GM19372 (cell line): ENCODE data around the gene USP38.
"Not testable (repeated sequence)": the region's sequence is repeated elsewhere in the genome, so short reads cannot be mapped to it uniquely, and the experiment has no call there.

Source experiments
- ATAC-seq: cut with Tn5 transposase; IDR thresholded peaks from one replicate; pipeline ENCODE4 v1.9.1; 2021; ENCODE audit warnings: mild to moderate bottlenecking, low read depth, moderate library complexity; ENCODE audit not compliant: unreplicated experiment

The USP38 gene

DNA sequence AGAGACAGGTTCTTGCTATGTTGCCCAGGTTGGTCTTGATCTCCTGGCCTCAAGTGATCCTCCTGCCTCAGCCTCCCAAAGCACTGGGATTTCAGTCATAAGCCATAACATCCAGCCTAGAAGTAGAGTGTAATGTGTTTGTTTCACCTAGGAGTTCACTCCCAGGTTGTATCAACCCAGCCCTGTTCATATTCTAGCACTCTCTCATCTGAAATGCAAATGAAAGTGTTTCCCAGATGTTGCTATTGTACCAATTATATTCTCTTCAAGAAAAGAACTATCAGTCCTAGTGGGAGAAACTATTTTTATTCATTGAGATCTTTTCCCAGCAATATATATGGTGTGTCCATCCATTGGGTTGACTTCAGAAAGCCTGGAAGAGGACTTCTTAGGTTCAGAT lies 72.6 kb downstream of the USP38 start:
- no peak for ATAC-seq

DNA sequence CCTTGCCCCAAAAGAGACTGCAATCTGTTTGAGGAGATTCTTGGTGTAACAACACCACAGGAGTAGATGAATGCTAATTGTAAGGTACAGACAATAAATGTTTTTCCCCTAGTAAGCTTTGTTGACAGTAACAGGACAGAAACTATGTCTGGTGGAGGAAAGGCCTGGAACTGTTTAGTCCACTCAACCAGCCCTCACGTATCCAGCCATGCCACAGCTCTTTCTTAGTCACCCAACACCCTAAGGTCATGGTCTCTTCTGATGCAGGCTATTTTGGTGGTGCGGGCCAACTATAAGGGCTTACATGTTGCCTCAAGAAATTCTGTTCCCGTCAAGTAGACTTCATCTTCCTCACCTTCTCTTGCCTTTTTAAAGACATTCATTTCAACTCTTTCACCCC lies 76.0 kb downstream of the USP38 start:
- ATAC-seq, result no peak

DNA sequence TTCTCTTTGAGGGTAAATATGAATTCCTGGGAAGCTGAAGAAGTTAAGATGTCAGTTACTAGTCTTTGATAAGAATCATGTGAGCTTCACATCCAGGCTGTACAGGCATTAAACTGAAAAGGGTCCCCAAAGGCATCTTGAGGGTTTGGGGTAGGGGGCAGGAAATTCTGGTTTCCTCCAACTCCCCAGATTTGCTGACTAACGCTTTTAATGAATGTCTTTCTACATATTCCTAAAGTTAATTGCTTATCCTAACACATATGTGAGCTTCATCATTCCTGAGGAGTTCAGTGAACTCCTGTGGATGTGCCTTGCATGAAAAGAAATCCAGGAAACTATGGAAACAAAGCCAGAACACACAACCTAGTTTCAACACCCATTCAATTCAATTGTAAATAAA lies 78.1 kb downstream of the USP38 start:
- no peak for ATAC-seq

DNA sequence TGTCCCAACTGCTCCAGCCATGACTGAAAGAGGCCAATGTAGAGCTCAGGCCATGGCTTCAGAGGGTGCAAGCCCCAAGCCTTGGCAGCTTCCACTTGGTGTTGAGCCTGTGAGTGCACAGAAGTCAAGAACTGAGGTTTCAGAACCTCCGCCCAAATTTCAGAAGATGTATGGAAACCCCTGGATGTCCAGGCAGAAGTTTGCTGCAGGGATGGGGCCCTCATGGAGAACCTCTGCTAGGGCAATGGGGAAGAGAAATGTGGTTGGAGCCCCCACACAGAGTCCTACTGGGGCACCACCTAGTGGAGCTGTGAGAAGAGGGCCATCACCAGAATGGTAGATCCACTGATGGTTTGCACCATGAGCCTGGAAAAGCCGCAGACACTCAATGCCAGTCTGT lies 83.0 kb downstream of the USP38 start:
- not testable (repeated sequence) for ATAC-seq

DNA sequence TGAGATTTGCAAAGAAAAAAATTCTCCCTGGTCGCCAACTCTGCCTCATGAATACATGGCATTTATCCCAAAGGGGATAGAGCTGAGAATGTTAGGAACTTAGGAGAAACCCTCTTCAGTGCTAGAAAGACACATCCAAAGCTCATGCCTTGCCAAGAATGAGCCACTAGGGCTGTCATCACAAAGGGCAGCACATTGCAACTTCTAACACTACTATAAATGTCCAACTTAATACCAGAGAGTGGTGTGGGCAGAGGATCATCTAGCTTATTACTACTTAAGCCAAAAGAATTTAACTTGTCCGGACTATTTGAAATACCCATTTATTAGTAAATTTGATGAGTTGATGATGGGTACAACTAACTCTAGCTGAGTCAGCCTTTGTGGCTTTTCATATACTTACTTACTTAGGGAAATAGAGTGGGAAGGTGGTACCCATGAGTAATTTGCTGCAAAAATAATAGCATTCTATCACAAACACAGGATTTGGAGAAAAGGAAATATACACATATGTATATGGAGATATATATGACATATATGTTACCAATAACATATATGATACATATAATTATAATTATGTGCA lies 85.6 kb downstream of the USP38 start:
- ATAC-seq, result no peak
